Measurements from ENCODE around the gene FER.

DNA sequence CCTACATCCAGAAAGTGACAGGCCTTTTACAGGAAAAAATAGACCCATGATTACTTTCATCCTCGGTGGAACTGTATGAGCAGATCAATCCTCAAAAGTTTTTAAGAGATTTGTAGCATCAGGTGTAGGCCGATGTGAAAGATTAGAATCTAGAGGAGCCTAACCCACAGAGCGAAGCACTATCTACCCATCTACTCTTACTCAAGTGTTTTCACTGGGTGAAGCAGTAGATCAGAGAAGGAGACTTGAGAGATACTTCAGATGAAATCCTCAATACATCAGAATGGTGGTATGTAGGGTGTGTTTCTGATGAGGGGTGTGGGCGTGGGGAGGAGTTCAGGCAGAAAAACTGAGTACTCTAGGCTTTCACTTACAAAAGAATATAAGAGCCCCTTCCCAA, 192.8 kb downstream of the FER start:
- TF ChIP-seq, protein P1, sequence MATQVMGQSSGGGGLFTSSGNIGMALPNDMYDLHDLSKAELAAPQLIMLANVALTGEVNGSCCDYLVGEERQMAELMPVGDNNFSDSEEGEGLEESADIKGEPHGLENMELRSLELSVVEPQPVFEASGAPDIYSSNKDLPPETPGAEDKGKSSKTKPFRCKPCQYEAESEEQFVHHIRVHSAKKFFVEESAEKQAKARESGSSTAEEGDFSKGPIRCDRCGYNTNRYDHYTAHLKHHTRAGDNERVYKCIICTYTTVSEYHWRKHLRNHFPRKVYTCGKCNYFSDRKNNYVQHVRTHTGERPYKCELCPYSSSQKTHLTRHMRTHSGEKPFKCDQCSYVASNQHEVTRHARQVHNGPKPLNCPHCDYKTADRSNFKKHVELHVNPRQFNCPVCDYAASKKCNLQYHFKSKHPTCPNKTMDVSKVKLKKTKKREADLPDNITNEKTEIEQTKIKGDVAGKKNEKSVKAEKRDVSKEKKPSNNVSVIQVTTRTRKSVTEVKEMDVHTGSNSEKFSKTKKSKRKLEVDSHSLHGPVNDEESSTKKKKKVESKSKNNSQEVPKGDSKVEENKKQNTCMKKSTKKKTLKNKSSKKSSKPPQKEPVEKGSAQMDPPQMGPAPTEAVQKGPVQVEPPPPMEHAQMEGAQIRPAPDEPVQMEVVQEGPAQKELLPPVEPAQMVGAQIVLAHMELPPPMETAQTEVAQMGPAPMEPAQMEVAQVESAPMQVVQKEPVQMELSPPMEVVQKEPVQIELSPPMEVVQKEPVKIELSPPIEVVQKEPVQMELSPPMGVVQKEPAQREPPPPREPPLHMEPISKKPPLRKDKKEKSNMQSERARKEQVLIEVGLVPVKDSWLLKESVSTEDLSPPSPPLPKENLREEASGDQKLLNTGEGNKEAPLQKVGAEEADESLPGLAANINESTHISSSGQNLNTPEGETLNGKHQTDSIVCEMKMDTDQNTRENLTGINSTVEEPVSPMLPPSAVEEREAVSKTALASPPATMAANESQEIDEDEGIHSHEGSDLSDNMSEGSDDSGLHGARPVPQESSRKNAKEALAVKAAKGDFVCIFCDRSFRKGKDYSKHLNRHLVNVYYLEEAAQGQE (IDR thresholded peaks at IDR 0.05; ENCODE audit: insufficient read depth in 1 of 2, low read depth in 2 of 2, low read length in 1 of 2), result no peak
- TF ChIP-seq, protein P2, sequence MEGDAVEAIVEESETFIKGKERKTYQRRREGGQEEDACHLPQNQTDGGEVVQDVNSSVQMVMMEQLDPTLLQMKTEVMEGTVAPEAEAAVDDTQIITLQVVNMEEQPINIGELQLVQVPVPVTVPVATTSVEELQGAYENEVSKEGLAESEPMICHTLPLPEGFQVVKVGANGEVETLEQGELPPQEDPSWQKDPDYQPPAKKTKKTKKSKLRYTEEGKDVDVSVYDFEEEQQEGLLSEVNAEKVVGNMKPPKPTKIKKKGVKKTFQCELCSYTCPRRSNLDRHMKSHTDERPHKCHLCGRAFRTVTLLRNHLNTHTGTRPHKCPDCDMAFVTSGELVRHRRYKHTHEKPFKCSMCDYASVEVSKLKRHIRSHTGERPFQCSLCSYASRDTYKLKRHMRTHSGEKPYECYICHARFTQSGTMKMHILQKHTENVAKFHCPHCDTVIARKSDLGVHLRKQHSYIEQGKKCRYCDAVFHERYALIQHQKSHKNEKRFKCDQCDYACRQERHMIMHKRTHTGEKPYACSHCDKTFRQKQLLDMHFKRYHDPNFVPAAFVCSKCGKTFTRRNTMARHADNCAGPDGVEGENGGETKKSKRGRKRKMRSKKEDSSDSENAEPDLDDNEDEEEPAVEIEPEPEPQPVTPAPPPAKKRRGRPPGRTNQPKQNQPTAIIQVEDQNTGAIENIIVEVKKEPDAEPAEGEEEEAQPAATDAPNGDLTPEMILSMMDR (IDR thresholded peaks at IDR 0.05), result no peak
- TF ChIP-seq TCF7L2 (IDR thresholded peaks at IDR 0.05; ENCODE audit: low read depth, low read length), result no peak

All from Panc1 (cell line).